A673 (cell line): ENCODE data around the gene ACTL8. TPM values are rescaled to one million over a fixed set of nuclear protein-coding genes. Genes with fewer than 3 reads are reported as not detected.

ENCODE experiments used
- BruUV-seq: library from RNA; stranded (reverse); fragments of 400-500 nt; replicated peaks from 2 replicates; lab custom pipeline; 2021; lab: Mats Ljungman, UMichigan
- CTCF ChIA-PET: fragments of 300-600 bp; sonication (Branson Sonifier 250); formaldehyde crosslinking; loops from one replicate; lab custom pipeline; 2022; ENCODE audit warnings: antibody characterized with exemption; lab: Charles Lee
- POLR2A ChIA-PET: fragments of 300-600 bp; sonication (Branson Sonifier 250); formaldehyde crosslinking; loops from one replicate; lab custom pipeline; 2022; ENCODE audit warnings: antibody characterized with exemption; ENCODE audit not compliant: low non-redundant PET; lab: Charles Lee
- DNase-seq: peaks from one replicate; pipeline ENCODE4 v3.0.0-alpha.2; 2015; ENCODE audit warnings: low spot score
- H3K27ac ChIP-seq: fragments of 200-600 bp; sonication (generic); 2 replicates; pipeline ENCODE4 v1.5.1; 2016; ENCODE audit warnings: mixed run types, low read depth, mild to moderate bottlenecking, mixed read lengths, antibody characterized with exemption, low read length; ENCODE audit not compliant: poor library complexity, severe bottlenecking
- H3K27me3 ChIP-seq: fragments of 200-600 bp; sonication (generic); replicated peaks from 2 replicates; pipeline ENCODE4 v1.6.1; 2017; ENCODE audit warnings: mixed run types, low read depth, mild to moderate bottlenecking, mixed read lengths, antibody characterized with exemption, low read length; ENCODE audit not compliant: insufficient read depth, poor library complexity
- H3K36me3 ChIP-seq: fragments of 200-600 bp; sonication (generic); 2 replicates; pipeline ENCODE4 v1.6.1; 2016; ENCODE audit warnings: mixed run types, mild to moderate bottlenecking, mixed read lengths, antibody characterized with exemption, low read length; ENCODE audit not compliant: insufficient read depth, poor library complexity, severe bottlenecking
- H3K4me1 ChIP-seq: fragments of 200-600 bp; sonication (generic); 2 replicates; pipeline ENCODE4 v1.6.1; 2017; ENCODE audit warnings: mixed run types, mild to moderate bottlenecking, mixed read lengths, antibody characterized with exemption, low read length; ENCODE audit not compliant: insufficient read depth, poor library complexity, severe bottlenecking
- H3K4me3 ChIP-seq: fragments of 200-600 bp; sonication (generic); 2 replicates; pipeline ENCODE4 v1.5.1; 2016; ENCODE audit warnings: low read depth, mixed run types, mild to moderate bottlenecking, mixed read lengths, low read length; ENCODE audit not compliant: poor library complexity, severe bottlenecking
- H3K9me3 ChIP-seq: fragments of 200-600 bp; sonication (generic); 2 replicates; pipeline ENCODE4 v1.6.1; 2016; ENCODE audit warnings: mixed run types, low read depth, mild to moderate bottlenecking, mixed read lengths, antibody characterized with exemption, low read length; ENCODE audit not compliant: poor library complexity, severe bottlenecking
- EZH2 ChIP-seq: fragments of 200-600 bp; sonication (generic); IDR thresholded peaks from 2 replicates; pipeline ENCODE4 v1.6.1; 2017; ENCODE audit warnings: borderline replicate concordance, low read depth, mild to moderate bottlenecking, mixed read lengths, antibody characterized with exemption, low read length; ENCODE audit not compliant: poor library complexity, severe bottlenecking
- intact Hi-C: fragments of 100-400 bp; cut with micrococcal nuclease; formaldehyde crosslinking; loops from one replicate; pipeline ENCODE4 v1.10.0; 2022; ENCODE audit not compliant: unreplicated experiment
- total RNA-seq: library from RNA; stranded (reverse); gene quantifications from 2 replicates; pipeline ENCODE4 v1.2.3, GENCODE V29; 2021
- TF ChIP-seq, protein P1 (sequence below): fragments of 300-800, 200-600 bp; sonication (generic); conservative IDR thresholded peaks from 2 replicates; pipeline ENCODE4 v1.5.1; 2017; ENCODE audit warnings: low read depth, mild to moderate bottlenecking, antibody characterized with exemption, low read length, moderate library complexity, mixed read lengths

ACTL8 gene
- total RNA-seq, 1 experiment from 2014 or later: 0.28 TPM

DNA sequence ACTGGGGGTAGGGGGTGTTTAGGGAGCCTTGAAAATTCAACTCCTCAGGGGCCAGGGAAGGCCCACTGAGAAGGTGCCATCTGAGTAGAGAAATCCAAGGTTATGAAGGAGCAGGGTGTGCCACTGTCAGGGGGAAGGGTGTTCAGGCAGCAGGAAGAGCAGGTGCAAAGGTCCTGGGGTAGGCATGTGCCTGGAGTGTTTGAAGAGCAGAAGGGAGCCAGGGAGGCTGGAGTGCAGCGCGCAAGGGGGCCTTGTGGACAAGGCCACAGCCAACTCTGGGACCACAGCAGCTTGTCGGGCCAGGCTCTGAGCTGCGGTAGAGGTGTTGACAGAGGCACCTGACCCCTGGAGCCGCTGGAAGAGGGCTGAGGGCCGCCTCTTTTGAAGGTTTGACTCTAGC is 19.3 kb downstream of the ACTL8 start:
- H3K9me3 ChIP-seq: no peaks in the 10 kb centered on the region
- BruUV-seq: no TSS peak
- ChIA-PET CTCF (no interaction called here), POLR2A (no interaction called here)
- TF ChIP-seq, protein P1, sequence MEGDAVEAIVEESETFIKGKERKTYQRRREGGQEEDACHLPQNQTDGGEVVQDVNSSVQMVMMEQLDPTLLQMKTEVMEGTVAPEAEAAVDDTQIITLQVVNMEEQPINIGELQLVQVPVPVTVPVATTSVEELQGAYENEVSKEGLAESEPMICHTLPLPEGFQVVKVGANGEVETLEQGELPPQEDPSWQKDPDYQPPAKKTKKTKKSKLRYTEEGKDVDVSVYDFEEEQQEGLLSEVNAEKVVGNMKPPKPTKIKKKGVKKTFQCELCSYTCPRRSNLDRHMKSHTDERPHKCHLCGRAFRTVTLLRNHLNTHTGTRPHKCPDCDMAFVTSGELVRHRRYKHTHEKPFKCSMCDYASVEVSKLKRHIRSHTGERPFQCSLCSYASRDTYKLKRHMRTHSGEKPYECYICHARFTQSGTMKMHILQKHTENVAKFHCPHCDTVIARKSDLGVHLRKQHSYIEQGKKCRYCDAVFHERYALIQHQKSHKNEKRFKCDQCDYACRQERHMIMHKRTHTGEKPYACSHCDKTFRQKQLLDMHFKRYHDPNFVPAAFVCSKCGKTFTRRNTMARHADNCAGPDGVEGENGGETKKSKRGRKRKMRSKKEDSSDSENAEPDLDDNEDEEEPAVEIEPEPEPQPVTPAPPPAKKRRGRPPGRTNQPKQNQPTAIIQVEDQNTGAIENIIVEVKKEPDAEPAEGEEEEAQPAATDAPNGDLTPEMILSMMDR: no peak
- TF ChIP-seq EZH2: no peak
- H3K36me3 ChIP-seq: no peaks in the 10 kb centered on the region
- H3K4me3 ChIP-seq: no peak overlapping the region
- H3K27me3 ChIP-seq: no peaks in the 10 kb centered on the region
- no peak for DNase-seq
- H3K27ac ChIP-seq: no peak overlapping the region
- no peaks in the 10 kb centered on the region for H3K4me1 ChIP-seq
- intact Hi-C loops: no loop called here

GRCh38 chr1:17775796-17776195 is 20.7 kb downstream of the ACTL8 start:
- no peaks in the 10 kb centered on the region for H3K36me3 ChIP-seq
- no peak overlapping the region for H3K4me3 ChIP-seq
- intact Hi-C loops: no loop called here
- BruUV-seq: no TSS peak
- TF ChIP-seq, protein P1: no peak
- TF ChIP-seq EZH2: no peak
- H3K27ac ChIP-seq: no peak overlapping the region
- no peaks in the 10 kb centered on the region for H3K27me3 ChIP-seq
- CTCF ChIA-PET: no interaction called here
- DNase-seq: no peak
- H3K4me1 ChIP-seq: no peaks in the 10 kb centered on the region
- no peaks in the 10 kb centered on the region for H3K9me3 ChIP-seq
- POLR2A ChIA-PET: no interaction called here

DNA sequence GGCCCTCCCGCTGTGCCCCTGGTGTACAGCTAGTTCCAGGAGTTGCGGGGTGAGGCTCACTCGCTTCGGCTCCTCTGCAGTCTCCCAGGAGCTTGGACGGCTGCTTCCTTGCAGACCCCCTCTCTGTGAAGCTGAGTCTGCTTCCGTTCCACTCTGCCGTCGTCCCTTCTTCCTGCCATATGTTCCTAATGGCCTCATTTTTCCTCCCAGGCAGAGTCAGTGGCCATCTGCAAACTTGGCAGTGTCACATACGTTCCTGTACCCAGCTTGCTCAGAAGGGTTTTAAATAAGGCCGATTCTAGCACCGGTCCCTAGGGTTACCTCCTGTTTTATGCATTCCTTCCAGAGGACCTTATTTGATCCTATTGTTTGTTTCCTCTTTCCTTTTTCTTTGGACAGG is 21.3 kb downstream of the ACTL8 start:
- H3K4me3 ChIP-seq: no peak overlapping the region
- CTCF ChIA-PET: no interaction called here
- H3K9me3 ChIP-seq: no peaks in the 10 kb centered on the region
- H3K27ac ChIP-seq: no peak overlapping the region
- intact Hi-C loops: no loop called here
- no TSS peak for BruUV-seq
- no peaks in the 10 kb centered on the region for H3K4me1 ChIP-seq
- TF ChIP-seq, protein P1: no peak
- TF ChIP-seq EZH2: no peak
- POLR2A ChIA-PET: no interaction called here
- no peaks in the 10 kb centered on the region for H3K36me3 ChIP-seq
- no peaks in the 10 kb centered on the region for H3K27me3 ChIP-seq
- no peak for DNase-seq
